SH-SY5Y (cell line): ENCODE data around the gene APOO.

Experiments used
- GATA2 ChIP-seq: IDR thresholded peaks from 2 replicates; pipeline ENCODE4 v1.6.1; 2011; ENCODE audit warnings: mild to moderate bottlenecking, low read depth, low read length
- GATA3 ChIP-seq: IDR thresholded peaks from 2 replicates; pipeline ENCODE4 v1.6.1; 2011; ENCODE audit warnings: low read depth, mild to moderate bottlenecking, low read length, moderate library complexity

APOO gene

DNA sequence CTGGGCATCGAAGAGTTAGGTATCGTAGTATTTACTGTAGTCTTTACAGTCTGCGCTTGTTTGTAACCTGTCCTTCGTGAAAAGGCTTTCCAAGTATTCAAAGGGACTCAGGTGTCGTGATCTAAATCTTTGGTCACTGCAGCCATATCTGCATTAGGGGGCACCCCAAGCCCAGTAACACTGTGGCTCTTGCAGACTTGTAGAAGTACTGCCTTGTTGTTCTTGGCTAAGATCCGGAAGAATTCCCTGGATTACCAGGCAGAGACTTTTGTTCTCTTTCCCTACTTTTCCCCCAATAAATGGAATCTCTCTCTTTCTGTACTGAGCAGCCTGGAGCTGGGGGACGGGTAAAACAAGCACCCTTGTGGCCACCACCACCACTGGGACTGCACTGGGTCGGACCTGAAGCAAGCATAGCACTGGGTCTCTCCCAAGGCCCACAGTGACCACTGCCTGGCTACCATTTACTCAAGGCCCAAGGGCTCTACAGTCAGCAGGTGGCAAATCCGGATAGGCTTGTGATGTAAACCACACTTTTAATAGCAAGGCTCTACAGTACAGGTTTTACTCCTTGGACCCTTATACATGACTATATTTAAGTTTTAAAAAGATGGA is 12.1 kb upstream of the APOO start:
- no peak for TF ChIP-seq GATA2
- no peak for TF ChIP-seq GATA3

DNA sequence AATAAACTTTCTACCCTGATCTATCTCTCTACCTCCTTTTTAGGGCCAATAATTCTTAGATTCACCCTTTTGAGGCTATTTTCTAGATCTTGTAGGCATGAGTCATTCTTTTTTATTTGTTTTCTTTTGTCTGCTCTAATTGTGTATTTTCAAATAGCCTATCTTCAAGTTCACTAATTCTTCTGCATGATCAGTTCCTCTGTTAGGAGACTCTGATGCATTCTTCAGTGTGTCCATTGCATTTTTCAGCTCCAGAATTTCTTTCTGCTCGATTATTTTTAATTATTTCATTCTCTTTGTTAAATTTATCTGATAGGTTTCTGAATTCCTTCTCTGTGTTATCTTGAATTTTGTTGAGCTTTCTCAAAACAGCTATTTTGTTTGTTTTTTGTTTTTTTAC is 11.4 kb upstream of the APOO start:
- TF ChIP-seq GATA2 = no peak
- no peak for TF ChIP-seq GATA3

DNA sequence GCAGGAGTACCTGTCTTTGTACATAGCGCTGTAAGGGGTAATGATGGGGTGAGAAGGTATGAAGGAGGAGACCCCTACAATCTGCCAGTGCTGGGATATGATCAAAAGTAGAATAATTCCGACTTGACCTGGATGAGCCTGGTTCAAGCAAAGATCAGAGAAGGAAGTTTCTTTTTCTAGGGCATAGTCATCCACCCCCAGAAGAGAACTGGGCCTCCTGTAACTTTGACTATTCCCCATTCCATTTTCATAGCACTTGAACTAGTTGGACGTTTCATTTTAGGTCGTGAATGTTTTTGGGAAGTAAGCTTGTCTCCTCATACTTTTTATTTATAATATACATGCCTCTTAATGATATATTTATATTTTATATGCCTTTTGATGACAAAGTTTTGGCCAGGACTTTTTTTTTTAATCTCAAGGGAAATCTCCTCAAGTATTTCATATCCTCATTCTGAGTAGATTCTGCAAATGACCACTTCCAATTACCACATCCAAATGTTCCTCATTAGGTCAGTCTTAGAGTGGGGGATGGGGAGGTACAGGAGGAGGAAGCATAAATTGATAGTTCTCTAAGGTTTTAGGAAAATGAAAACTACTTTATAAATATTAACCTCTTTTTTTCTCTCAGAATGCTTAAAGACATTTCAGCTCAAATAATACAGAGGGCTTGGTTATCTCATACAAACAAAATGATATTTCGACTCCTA is 3.5 kb upstream of the APOO start:
- no peak for TF ChIP-seq GATA3
- no peak for TF ChIP-seq GATA2

DNA sequence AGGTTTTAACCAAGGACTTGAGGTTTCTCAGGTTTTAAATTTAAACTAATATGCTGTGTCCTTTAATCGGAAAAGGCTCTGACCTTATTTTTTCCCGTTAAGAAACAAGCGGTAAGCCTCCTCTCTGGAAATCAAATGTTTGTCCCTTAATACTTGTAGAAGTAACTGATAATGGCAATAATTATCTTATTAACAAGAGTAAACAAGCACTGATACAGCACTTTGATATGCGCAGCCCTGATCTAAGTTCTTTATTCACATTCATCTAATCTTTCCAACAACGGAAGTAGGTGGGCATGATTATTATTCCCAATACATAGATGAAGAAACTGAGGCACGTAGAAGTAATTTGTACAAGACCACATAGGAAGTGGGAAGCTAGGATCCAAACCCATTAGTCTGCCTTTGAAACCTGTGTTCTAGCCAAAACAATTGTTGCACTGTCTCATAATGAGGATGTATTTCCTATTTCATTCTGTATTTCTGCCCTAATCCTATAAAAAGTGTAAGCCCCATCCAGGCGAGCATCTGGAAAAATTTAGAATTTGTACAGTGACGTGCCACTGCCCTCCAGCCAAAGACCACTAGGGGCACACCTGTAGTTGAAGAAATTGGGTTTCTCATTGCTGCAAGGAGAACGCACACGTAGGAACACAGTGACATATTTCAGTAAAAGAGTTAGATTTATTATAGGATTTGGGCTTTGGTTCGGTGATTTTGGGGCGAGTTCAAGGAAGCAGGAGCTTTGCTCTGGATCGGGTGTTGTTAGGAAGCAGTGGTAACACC is 674 bp upstream of the APOO start:
- TF ChIP-seq GATA2 (no peak), GATA3 (no peak)

DNA sequence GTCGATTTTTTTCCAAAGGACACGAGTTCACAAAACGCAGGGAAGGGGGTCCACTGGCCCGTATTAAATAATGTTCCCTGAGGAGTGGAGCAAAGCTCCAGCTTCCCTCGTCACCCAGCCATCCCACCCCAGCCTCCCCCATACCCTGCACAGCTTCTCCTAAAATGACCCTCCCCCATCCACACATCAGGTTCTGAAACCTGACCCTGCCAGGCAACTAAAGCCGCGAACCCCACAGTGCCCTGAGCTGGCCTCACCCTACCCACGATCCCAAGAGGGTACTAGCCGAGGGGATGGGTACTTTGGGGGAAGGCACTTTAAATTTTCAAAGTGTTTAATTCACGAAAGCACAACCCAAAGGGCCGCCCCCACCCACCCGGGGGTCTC is 634 bp downstream of the APOO start:
- TF ChIP-seq GATA3 (no peak), GATA2 (no peak)

DNA sequence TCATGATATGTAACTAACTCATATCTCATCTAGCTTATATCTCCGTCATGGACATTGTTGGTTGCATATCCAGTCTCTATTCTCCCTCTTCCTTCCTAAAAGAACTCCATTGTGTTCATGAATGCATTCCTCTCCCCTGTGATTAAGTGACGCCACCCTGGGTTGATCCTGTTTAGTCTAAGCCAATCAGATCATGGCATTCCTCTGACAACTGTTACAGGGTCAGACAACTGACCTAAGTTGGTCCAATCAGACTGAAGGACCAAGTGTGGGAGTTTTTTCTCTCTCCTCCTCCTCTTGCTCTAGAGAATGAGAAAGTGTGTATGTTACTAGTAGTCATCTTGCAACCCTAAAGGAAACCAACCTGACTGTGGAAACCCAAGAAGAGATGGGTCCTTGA is 3.6 kb downstream of the APOO start:
- TF ChIP-seq GATA2 (no peak), GATA3 (no peak)

DNA sequence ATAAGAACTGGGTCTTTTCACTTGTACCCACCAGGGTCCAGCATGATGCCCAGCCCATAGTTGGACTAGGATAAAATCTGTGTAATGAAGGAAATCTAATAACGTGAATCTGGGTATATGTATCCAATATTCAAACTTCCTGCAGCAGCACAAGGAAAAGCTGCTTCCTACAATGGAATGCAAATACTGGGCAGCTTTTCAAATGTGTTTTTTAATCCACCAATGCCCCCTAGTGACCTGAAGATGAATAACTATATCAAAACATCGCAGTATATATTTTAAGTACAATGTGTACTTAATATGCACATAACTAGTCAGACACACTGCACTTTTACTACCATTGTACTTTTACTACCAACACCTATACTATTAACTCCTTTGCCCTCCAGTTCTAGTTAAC is 5.3 kb downstream of the APOO start:
- TF ChIP-seq GATA2 (no peak), GATA3 (no peak)

DNA sequence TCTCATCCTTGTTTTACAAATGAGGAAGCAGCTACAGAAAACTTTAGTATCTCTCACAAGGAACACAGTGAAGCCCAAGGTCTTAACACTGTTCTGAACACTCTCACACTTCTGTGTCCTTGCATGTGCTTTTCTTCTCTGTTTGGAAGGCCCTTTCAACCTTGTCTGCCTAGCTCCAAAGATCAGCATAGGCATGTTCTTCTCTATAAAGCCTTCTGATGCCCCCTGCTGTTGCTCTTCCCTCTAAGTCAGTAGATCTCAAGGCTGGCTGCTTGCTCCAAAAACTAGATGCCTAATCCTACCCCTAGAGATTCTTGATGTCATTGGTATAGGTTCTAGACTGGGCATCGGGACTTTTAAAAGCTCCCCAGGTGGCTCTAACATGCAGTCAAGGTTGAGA is 5.9 kb downstream of the APOO start:
- TF ChIP-seq GATA3 (no peak), GATA2 (no peak)

DNA sequence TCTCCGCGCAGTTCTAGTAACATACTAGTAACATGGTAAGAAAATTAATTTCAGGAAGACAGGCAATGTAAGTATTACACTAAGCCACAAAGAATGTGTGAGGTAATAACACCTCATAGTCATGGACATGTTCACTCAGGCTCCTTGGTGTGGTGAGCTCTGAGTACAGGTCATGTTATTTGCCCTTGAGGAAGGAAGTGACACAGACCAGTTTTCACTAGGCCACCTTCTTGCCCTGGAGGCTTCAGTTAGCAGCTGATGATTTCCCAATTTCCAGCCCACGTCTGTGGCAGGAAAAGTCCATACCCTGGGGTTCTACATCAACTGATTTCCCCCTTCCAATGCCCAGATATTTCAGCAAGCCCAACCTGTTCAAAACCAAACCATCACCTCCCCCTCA is 6.7 kb downstream of the APOO start:
- TF ChIP-seq GATA2 (no peak), GATA3 (no peak)

DNA sequence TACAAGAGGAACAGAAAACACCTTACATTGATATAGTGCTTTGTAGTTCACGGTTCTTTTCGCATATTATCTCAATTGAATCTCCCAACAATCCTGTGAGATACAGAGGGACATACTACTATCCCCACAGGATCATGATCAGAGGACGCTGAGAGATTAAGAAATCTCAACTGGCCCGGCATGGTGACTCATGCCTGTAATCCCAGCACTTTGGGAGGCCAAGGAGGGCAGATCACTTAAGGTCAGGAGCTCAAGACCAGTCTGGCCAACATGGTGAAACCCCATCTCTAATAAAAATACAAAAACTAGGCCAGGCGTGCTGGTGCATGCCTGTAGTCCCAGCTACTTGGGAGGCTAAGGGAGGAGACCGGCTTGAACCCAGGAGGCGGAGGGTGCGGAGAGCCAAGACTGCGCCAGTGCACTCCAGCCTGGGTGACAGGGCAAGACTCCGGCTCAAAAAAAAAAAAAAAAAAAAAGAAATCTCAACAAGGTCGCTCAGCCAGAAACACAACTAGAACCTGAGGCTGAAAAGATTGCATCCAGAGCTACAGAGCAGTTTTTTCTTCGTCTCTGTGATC is 7.4 kb downstream of the APOO start:
- TF ChIP-seq GATA3 (no peak), GATA2 (no peak)

DNA sequence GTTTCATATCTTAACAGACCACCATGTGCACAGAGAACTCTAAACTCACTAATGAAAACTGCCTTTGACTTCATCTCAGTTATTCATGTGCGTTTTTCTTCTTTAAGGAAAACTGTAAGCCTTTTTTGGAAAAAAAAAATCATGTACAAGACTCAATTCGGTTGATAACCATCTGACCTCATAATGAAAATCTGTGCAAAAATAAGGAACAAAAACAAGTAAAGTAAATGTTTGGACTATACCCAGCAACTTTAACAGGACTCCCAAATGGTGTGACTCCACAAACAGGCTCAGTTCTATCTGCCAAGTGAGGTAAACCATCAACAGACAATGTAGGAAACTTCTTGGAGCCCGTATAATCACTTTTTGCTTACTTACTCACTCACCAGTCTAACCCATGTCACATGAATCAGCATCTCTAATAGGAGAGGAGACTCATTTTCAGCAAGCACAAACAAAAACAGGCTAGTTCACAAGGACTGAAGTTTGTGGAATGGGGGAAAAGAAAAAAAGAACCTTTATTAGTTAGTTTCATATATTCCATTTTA is 9.3 kb downstream of the APOO start:
- TF ChIP-seq GATA3 = no peak
- TF ChIP-seq GATA2 = no peak

DNA sequence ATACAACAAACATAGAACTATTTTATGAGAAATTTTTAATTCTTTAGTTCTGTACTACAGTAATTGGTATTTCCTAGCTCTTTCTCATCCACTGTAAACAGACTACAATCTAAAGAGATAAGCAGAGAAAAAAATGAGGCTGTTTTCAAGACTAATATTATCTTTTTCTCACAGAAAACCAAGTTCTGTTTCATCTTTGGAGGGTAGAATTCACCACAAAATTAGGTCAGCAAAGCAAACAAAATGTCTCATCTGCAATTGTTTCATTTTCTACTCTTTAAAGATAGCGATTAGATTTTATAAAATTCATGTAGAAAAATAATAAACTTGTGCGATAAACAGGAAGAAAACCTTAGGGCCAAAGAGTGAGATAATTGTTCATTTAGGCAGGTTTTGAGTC is 10.8 kb downstream of the APOO start:
- TF ChIP-seq GATA2 = no peak
- TF ChIP-seq GATA3 = no peak

DNA sequence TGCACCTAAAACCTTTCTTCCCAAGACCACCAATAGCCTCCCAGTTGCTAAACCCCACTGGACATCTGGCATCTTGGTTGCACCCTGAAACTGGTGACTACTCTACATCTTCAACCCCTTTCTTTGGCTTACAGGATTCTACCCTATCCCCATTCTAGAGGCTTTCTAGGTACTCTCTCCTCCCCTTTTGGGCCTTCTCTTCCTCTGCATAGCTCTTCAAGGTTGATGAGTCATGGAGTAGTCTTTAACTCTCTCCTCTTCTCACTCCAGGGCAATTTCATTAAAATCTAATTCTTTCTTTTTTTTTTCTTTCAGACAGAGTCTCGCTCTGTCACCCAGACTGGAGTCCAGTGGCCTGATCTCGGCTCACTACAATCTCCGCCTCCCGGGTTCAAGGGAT is 16.8 kb downstream of the APOO start:
- TF ChIP-seq GATA3 = no peak
- TF ChIP-seq GATA2 = no peak

DNA sequence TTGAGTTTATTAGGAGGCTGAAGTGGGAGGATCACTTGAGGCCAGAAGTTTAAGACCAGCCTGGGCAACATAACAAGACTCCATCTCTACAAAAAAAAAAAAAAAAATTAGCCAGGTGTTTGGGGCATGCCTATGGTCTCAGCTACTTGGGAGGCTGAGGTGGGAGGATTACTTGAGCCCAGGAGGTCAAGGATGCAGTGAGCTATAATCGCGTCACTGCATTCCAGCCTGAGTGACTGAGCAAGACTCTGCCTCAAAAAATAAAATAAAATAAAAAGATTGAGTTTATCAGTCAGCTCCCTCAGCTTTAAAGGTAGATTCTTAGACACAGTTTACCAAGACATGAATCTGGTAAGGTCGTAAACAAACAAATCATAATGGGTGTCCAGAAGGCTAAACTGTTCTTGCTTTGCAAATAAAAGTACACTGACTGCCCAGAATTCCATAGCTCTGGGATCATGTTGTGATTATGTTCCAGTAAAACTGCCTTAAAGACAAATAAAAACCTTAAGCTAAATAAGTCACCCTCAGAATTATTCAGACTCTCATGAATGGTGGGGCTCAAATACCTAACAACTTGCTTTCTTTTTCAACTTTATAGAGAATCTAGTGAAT is 18.7 kb downstream of the APOO start:
- TF ChIP-seq GATA3 = no peak

DNA sequence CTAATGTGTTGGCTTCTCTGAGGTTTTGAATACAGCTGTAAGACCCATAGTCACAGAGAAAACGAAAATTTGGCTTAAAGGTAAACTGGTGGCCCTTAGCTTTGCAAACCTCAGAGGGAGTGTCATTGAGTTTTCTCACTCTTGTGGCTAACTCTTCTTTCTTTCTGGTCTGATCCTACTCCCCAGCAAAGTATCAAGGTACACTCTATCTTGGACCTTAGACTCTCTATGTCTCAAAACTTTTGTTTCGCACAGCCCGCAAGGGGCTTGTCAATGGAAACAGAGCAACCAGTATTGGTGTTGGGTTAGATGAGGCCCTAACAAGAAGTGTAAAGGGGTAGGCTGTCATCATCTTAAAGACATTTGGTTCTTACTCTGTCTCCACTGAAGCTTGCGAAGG is 19.8 kb downstream of the APOO start:
- TF ChIP-seq GATA2 = no peak
- TF ChIP-seq GATA3 = no peak

DNA sequence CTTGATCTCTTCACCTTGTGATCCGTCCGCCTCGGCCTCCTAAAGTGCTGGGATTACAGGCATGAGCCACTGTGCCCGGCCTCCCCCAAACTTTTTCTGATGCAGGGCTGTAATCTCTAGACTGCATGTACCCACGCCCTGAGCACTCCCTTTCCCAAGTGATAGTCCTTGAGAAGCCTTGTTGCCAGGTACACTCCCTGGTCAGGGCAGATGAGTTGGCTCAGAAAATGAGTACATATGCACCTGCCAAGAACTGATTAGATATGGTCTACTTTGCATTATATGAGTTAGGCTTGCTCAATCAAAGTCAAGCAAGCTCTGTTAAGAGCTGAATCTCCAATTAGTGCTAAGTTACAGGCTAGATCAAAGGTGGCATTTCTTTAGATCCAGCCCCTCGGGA is 20.3 kb downstream of the APOO start:
- TF ChIP-seq GATA3 (no peak), GATA2 (no peak)
